ENCODE data around the gene GSTM5. TPM values are rescaled to one million over a fixed set of nuclear protein-coding genes. Genes with fewer than 3 reads are reported as not detected.
"Not testable (repeated sequence)": the region's sequence is repeated elsewhere in the genome, so short reads cannot be mapped to it uniquely, and the experiment has no call there.

GSTM5 gene
- total and polyA plus RNA-seq, 2 of the 4 experiments (the other 2 are of a cell fraction) = 0.36 to 1.2 TPM

DNA sequence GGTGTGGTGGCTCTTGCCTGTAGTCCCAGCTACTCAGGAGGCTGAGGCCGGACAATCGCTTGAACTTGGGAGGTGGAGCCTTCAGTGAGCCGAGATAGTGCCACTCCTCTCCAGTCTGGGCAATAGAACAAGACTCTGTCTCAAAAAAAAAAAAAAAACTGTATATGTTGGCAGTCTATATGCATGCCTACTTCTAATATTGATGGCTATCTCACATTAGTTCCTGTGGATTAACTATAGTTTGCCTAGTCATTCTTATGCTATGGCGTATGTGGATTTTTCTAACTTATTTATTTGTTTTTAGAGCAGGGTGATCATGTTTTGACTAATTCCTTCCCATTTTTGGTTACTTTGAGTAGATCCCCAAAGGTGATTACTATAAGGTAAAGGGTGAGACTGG lies 15.0 kb upstream of the GSTM5 start:
- no peaks in the 10 kb centered on the region for H3K4me1 ChIP-seq (ENCODE audit: control insufficient read depth, insufficient read depth, low read length)
- no peak overlapping the region for H4K8ac ChIP-seq (ENCODE audit: low read depth in 2 of 2, low read length in 2 of 2)
- no peak overlapping the region for H2AFZ ChIP-seq (replicated peaks; ENCODE audit: low read length, poor library complexity)
- no peaks in the 10 kb centered on the region for H3K36me3 ChIP-seq (ENCODE audit: control insufficient read depth, insufficient read depth, low read length)
- no peak overlapping the region for H2AK5ac ChIP-seq (ENCODE audit: low read depth, low read length)
- no peak overlapping the region for H2BK120ac ChIP-seq (ENCODE audit: low read depth, low read length)
- H2BK5ac ChIP-seq (ENCODE audit: low read depth, low read length, poor library complexity, severe bottlenecking) = no peak overlapping the region
- no peak overlapping the region for H3K9ac ChIP-seq (ENCODE audit: low read depth, low read length)
- no peaks in the 10 kb centered on the region for H3K9me3 ChIP-seq (ENCODE audit: control insufficient read depth, insufficient read depth, low read length)
- H3K27me3 ChIP-seq (ENCODE audit: control insufficient read depth, insufficient read depth, low read length) = no peaks in the 10 kb centered on the region
- TF ChIP-seq, protein P1, sequence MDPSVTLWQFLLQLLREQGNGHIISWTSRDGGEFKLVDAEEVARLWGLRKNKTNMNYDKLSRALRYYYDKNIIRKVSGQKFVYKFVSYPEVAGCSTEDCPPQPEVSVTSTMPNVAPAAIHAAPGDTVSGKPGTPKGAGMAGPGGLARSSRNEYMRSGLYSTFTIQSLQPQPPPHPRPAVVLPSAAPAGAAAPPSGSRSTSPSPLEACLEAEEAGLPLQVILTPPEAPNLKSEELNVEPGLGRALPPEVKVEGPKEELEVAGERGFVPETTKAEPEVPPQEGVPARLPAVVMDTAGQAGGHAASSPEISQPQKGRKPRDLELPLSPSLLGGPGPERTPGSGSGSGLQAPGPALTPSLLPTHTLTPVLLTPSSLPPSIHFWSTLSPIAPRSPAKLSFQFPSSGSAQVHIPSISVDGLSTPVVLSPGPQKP (IDR thresholded peaks at IDR 0.05; ENCODE audit: borderline replicate concordance, low read depth, low read length) = no peak
- H4K20me1 ChIP-seq (ENCODE audit: insufficient read depth, low read length) = no peaks in the 10 kb centered on the region
- H3K56ac ChIP-seq (ENCODE audit: extremely low read depth, insufficient read depth, low read length) = no peak overlapping the region
- no peak overlapping the region for H4K91ac ChIP-seq (ENCODE audit: insufficient read depth, low read depth, low read length)
- ChIA-PET CTCF (no interaction called here), POLR2A (ENCODE audit: unreplicated experiment) (no interaction called here)
- H4K5ac ChIP-seq (ENCODE audit: low read depth, low read length) = no peak overlapping the region
- no peak overlapping the region for H3K27ac ChIP-seq (ENCODE audit: insufficient read depth, low read length)
- H2BK20ac ChIP-seq (ENCODE audit: low read depth, low read length) = no peak overlapping the region
- H3K4me3 ChIP-seq (ENCODE audit: insufficient read depth, low read depth, low read length) = no peak overlapping the region
- in situ Hi-C loops (cut with MboI; ENCODE audit: low sequenced_read_pairs) = no loop called here
- no peak for ATAC-seq (ENCODE audit: low read depth)
- H3K9me1 ChIP-seq (ENCODE audit: insufficient read depth, low read length) = no peaks in the 10 kb centered on the region
- no peaks in the 10 kb centered on the region for H3K79me1 ChIP-seq (ENCODE audit: low read depth in 1 of 2, low read length in 2 of 2)
- no peak overlapping the region for H3K23ac ChIP-seq (ENCODE audit: low read depth, low read length)
- intact Hi-C loops (cut with micrococcal nuclease) = no loop called here
- DNase-seq = no peak
- no peak overlapping the region for H3K4ac ChIP-seq (ENCODE audit: low read depth, low read length)
- H3K4me2 ChIP-seq (ENCODE audit: low read depth, low read length) = no peak overlapping the region
- H3K18ac ChIP-seq (ENCODE audit: low read depth, low read length) = no peak overlapping the region
- no peak overlapping the region for H2AK9ac ChIP-seq (replicated peaks; ENCODE audit: low read depth, low read length, poor library complexity)
- no CpG with 5 or more reads among the region's 4 CpGs for WGBS, 2 experiments (ENCODE audit: extremely low coverage in 2 of 2, insufficient read length in 1 of 2)
- BruUV-seq (replicated peaks) = no TSS peak
- no peak overlapping the region for H2BK15ac ChIP-seq (ENCODE audit: low read depth, low read length)
- H3K14ac ChIP-seq (replicated peaks; ENCODE audit: low read depth, low read length) = no peak overlapping the region
- dilution Hi-C loops (cut with HindIII; ENCODE audit: low sequenced_read_pairs, unreplicated experiment) = no loop called here

DNA sequence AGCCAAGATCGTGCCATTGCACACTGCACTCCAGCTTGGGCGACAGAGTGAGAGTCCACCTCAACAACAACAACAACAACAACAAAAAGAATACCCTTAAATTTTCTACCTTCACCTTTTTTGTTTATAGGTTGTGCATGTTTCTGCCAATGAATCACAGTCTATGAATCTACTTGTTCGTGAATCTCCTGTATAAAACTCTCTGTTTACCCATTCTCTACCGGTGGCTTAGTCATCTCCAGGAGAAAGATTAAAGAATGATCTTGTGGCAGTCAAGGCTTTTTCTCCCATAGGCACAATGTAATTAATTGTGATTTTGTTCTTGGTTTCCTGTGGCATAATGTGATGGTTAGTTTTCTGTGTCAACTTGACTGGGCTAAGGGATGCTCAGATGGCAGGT lies 14.2 kb upstream of the GSTM5 start:
- H3K4me3 ChIP-seq (ENCODE audit: insufficient read depth, low read depth, low read length); H4K20me1 ChIP-seq (ENCODE audit: insufficient read depth, low read length); in situ Hi-C loops (cut with MboI; ENCODE audit: low sequenced_read_pairs); H3K4me2 ChIP-seq (ENCODE audit: low read depth, low read length); H4K91ac ChIP-seq (ENCODE audit: insufficient read depth, low read depth, low read length); DNase-seq; H2BK5ac ChIP-seq (ENCODE audit: low read depth, low read length, poor library complexity, severe bottlenecking); H2BK20ac ChIP-seq (ENCODE audit: low read depth, low read length); H3K23ac ChIP-seq (ENCODE audit: low read depth, low read length); H3K9me1 ChIP-seq (ENCODE audit: insufficient read depth, low read length); H2AK5ac ChIP-seq (ENCODE audit: low read depth, low read length); H3K4me1 ChIP-seq (ENCODE audit: control insufficient read depth, insufficient read depth, low read length); BruUV-seq (replicated peaks); H3K9ac ChIP-seq (ENCODE audit: low read depth, low read length); ATAC-seq (ENCODE audit: low read depth); H2BK15ac ChIP-seq (ENCODE audit: low read depth, low read length); dilution Hi-C loops (cut with HindIII; ENCODE audit: low sequenced_read_pairs, unreplicated experiment); H3K9me3 ChIP-seq (ENCODE audit: control insufficient read depth, insufficient read depth, low read length); CTCF ChIA-PET; intact Hi-C loops (cut with micrococcal nuclease); H3K56ac ChIP-seq (ENCODE audit: extremely low read depth, insufficient read depth, low read length); H3K27ac ChIP-seq (ENCODE audit: insufficient read depth, low read length); POLR2A ChIA-PET (ENCODE audit: unreplicated experiment); H4K8ac ChIP-seq (ENCODE audit: low read depth in 2 of 2, low read length in 2 of 2); H3K14ac ChIP-seq (replicated peaks; ENCODE audit: low read depth, low read length); H3K36me3 ChIP-seq (ENCODE audit: control insufficient read depth, insufficient read depth, low read length); H2AFZ ChIP-seq (replicated peaks; ENCODE audit: low read length, poor library complexity); H4K5ac ChIP-seq (ENCODE audit: low read depth, low read length); H3K79me1 ChIP-seq (ENCODE audit: low read depth in 1 of 2, low read length in 2 of 2); H3K18ac ChIP-seq (ENCODE audit: low read depth, low read length); H2BK120ac ChIP-seq (ENCODE audit: low read depth, low read length); H3K27me3 ChIP-seq (ENCODE audit: control insufficient read depth, insufficient read depth, low read length); H2AK9ac ChIP-seq (replicated peaks; ENCODE audit: low read depth, low read length, poor library complexity); H3K4ac ChIP-seq (ENCODE audit: low read depth, low read length): not testable (repeated sequence)
- no CpG with 5 or more reads among the region's 4 CpGs for WGBS, 2 experiments (ENCODE audit: extremely low coverage in 2 of 2, insufficient read length in 1 of 2)
